DOHH2 (cell line): ENCODE data around the gene SPIRE1.

ENCODE experiments used
- H3F3A ChIP-seq: fragments of 200-600 bp; sonication (generic), shearing (Covaris generic); 2 replicates; pipeline ENCODE4 v1.6.0; 2016; ENCODE audit warnings: antibody characterized with exemption, mild to moderate bottlenecking; ENCODE audit not compliant: control insufficient read depth, insufficient read depth
- H3K27ac ChIP-seq: fragments of 200-600 bp; sonication (generic); 2 replicates; pipeline ENCODE4 v1.5.1; 2014; ENCODE audit warnings: low read depth, mild to moderate bottlenecking, low read length, moderate library complexity
- H3K27me3 ChIP-seq: fragments of 200-600 bp; sonication (generic); 2 replicates; pipeline ENCODE4 v1.6.1; 2014; ENCODE audit warnings: mild to moderate bottlenecking, low read length, mixed read lengths; ENCODE audit not compliant: control insufficient read depth
- H3K36me3 ChIP-seq: fragments of 200-600 bp; sonication (generic); 2 replicates; pipeline ENCODE4 v1.6.1; 2014; ENCODE audit warnings: mild to moderate bottlenecking, low read length, moderate library complexity, mixed read lengths; ENCODE audit not compliant: control insufficient read depth
- H3K4me1 ChIP-seq: fragments of 200-600 bp; sonication (generic); 2 replicates; pipeline ENCODE4 v1.6.1; 2014; ENCODE audit warnings: mild to moderate bottlenecking, low read length, mixed read lengths; ENCODE audit not compliant: control insufficient read depth
- H3K4me2 ChIP-seq: fragments of 200-600 bp; sonication (generic); 2 replicates; pipeline ENCODE4 v1.6.0; 2014; ENCODE audit warnings: mild to moderate bottlenecking, low read length, moderate library complexity
- H3K4me3 ChIP-seq: fragments of 200-600 bp; sonication (generic); 2 replicates; pipeline ENCODE4 v1.5.1; 2014; ENCODE audit warnings: mild to moderate bottlenecking, low read length, mixed read lengths
- H3K79me2 ChIP-seq: fragments of 200-600 bp; sonication (generic); 2 replicates; pipeline ENCODE4 v1.6.1; 2014; ENCODE audit warnings: mild to moderate bottlenecking, low read length, mixed read lengths; ENCODE audit not compliant: control insufficient read depth
- H3K9me2 ChIP-seq: fragments of 200-600 bp; sonication (generic); replicated peaks from 2 replicates; pipeline ENCODE4 v1.6.1; 2014; ENCODE audit warnings: mild to moderate bottlenecking, low read length, mixed read lengths; ENCODE audit not compliant: control insufficient read depth
- H3K9me3 ChIP-seq: fragments of 200-600 bp; sonication (generic); 2 replicates; pipeline ENCODE4 v1.6.1; 2014; ENCODE audit warnings: antibody characterized with exemption, low read length, mixed read lengths; ENCODE audit not compliant: control insufficient read depth, insufficient read depth
- H4K20me1 ChIP-seq: fragments of 200-600 bp; sonication (generic); 2 replicates; pipeline ENCODE4 v1.6.0; 2014; ENCODE audit warnings: low read depth, mild to moderate bottlenecking, antibody characterized with exemption, low read length, moderate library complexity; ENCODE audit not compliant: control insufficient read depth, insufficient read depth
- CTCF ChIP-seq: fragments of 200-600 bp; sonication (generic); IDR thresholded peaks from one replicate; pipeline ENCODE4 v1.5.1; 2014; ENCODE audit warnings: antibody characterized with exemption, mild to moderate bottlenecking, low read depth, low read length; ENCODE audit not compliant: poor library complexity, severe bottlenecking
- EZH2phosphoT487 ChIP-seq: fragments of 200-600 bp; sonication (generic); IDR thresholded peaks from 2 replicates; pipeline ENCODE4 v1.6.1; 2017; ENCODE audit warnings: borderline replicate concordance, mild to moderate bottlenecking, antibody characterized with exemption, low read length, moderate library complexity, mixed read lengths

SPIRE1 gene

GRCh38 chr18:12424252-12424651 is 233.7 kb downstream of the SPIRE1 start:
- H3K9me3 ChIP-seq: no peaks in the 10 kb centered on the region
- no peaks in the 10 kb centered on the region for H3K27me3 ChIP-seq
- peaks cover 55% of the 10 kb centered on the region for H3K36me3 ChIP-seq
- H3K9me2 ChIP-seq: no peaks in the 10 kb centered on the region
- no peak overlapping the region for H3K27ac ChIP-seq
- H3K4me3 ChIP-seq: no peak overlapping the region
- no peaks in the 10 kb centered on the region for H3K79me2 ChIP-seq
- TF ChIP-seq EZH2phosphoT487 (no peak), CTCF (no peak)
- H3K4me1 ChIP-seq: peaks cover 13% of the 10 kb centered on the region
- H4K20me1 ChIP-seq: no peaks in the 10 kb centered on the region
- peaks cover 7% of the 10 kb centered on the region; the same call in 1 of the 2 replicates for H3F3A ChIP-seq
- no peak overlapping the region for H3K4me2 ChIP-seq

- H3K36me3 ChIP-seq: peaks cover 50% of the 10 kb centered on the region
- peaks cover 2% of the 10 kb centered on the region for H3K79me2 ChIP-seq
- no peak overlapping the region for H3K4me3 ChIP-seq
- H3K9me2 ChIP-seq: no peaks in the 10 kb centered on the region
- TF ChIP-seq CTCF (no peak), EZH2phosphoT487 (no peak)
- no peaks in the 10 kb centered on the region for H4K20me1 ChIP-seq
- peaks cover 7% of the 10 kb centered on the region for H3F3A ChIP-seq
- no peaks in the 10 kb centered on the region for H3K9me3 ChIP-seq
- no peak overlapping the region for H3K4me2 ChIP-seq
- no peak overlapping the region for H3K27ac ChIP-seq
- H3K4me1 ChIP-seq: peaks cover 16% of the 10 kb centered on the region
- no peaks in the 10 kb centered on the region for H3K27me3 ChIP-seq
These were observed 234.1 kb downstream of the SPIRE1 start for GRCh38 chr18:12423820-12424219.

- TF ChIP-seq EZH2phosphoT487: no peak
- no peak for TF ChIP-seq CTCF
- peaks cover 50% of the 10 kb centered on the region for H3K36me3 ChIP-seq
- no peaks in the 10 kb centered on the region for H3K9me3 ChIP-seq
- H3K9me2 ChIP-seq: no peaks in the 10 kb centered on the region
- H3K4me1 ChIP-seq: peaks cover 20% of the 10 kb centered on the region
- peaks cover 6% of the 10 kb centered on the region for H3K79me2 ChIP-seq
- no peak overlapping the region for H3K27ac ChIP-seq
- no peaks in the 10 kb centered on the region for H3K27me3 ChIP-seq
- H3K4me2 ChIP-seq: no peak overlapping the region
- no peak overlapping the region for H3K4me3 ChIP-seq
- no peaks in the 10 kb centered on the region for H4K20me1 ChIP-seq
- peaks cover 11% of the 10 kb centered on the region for H3F3A ChIP-seq
These were observed 234.5 kb downstream of the SPIRE1 start for GRCh38 chr18:12423393-12423792.
